Stimulated activated CD4-positive, alpha-beta T cell treated with anti-CD3 and anti-CD28 coated beads, Interleukin-2, amount 100 ng/mL, for 4 hours (primary cell): ENCODE data around the gene LCN2.
"Not testable (repeated sequence)": the region's sequence is repeated elsewhere in the genome, so short reads cannot be mapped to it uniquely, and the experiment has no call there.

Source experiments
- DNase-seq: peaks from one replicate; pipeline ENCODE4 v3.0.0-alpha.2; 2020; ENCODE audit warnings: low read depth

Gene LCN2

DNA sequence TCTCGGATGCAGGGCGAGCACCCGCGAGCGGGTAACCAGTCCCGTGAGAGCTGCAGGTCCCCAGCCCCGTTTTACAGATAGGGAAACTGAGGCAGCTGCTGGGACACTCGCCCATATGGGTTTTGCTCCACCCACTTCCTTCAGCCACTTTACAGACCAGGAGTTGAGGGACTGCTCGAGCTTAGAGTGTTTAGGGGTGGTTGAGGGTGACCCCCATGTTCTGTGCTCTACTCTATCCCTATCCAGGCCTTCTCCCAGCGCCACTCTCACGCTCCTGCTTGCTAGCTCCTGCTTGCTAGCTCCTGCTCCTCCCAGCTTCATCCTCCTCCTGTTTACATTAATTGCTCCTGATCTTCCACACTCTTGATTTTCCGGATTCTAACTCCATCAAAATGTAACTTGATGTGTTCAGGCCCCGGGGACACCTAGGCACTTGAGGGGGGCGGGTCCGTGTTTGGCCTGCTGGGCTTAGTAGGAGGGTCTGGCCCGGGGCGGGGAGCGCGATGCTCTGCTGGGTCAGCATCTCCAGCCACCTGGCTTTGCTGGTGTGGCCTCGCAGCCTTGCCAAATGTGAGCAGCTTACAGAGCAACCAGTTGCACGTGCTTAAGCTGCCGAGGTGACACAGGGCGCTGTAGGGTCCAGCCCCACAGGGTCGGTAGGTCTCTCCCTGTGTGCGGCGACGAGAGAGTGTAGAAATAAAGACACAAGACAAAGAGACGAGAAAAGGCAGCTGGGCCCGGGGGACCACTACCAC, 20.2 kb upstream of the LCN2 start:
- no peak for DNase-seq

DNA sequence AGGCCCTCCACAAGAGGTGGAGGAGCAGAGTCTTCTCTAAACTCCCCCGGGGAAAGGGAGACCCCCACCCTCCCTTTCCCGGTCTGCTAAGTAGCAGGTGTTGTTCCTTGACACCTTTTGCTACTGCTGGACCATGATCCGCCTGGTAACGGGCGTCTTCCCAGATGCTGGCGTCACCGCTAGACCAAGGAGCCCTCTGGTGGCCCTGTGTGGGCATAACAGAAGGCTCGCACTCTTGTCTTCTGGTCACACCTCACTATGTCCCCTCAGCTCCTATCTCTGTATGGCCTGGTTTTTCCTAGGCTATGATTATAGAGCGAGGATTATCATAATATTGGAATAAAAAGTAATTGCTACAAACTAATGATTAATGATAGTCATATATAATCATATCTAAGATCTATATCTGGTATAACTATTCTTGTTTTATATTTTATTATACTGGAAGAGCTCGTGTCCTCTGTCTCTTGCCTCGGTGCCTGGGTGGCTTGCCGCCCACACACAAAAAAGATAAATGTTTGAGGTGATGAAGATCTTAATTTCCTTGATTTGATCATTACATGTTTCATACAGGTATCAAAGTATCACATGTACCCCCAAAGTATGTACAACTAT, 19.2 kb upstream of the LCN2 start:
- DNase-seq: peak; percentile 30

DNA sequence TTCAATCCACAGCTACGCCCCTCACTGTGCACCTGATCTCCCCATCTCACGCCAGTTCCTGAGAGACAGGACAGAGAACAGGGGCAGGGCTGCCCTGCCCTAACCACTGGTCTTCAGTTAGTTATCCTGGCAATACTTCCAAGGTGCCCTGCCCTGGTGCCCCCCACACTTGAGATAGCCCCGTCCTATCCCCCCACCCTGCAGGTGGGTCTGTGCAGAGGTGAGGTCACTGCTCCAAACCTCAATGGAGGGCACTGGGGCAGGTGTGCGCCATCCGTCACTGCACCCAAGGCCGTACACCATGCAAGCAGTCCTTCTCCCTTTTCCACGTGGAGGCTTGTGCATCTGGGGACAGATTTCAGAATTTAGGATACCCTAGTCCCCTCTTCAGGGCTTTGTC, 18.6 kb upstream of the LCN2 start:
- not testable (repeated sequence) for DNase-seq

DNA sequence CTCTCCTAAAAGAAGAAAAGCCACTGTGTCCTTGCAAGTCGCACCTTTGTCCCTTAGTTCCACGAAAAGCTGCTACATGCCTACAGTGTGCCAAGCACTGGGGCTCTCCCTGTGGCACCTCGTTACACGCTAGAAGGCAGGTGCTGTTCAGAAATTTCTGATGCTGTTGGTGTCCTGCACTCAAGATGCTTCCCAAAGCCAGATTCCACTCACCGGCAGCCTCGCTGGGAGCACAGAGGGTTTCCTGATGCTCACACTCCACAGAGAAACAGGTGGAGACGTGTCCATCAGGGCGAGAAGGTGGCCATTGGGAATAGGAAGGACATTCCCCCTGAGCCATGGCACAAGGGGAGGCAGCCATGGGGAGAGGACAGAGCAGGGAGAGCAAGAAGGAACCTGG, 17.9 kb upstream of the LCN2 start:
- DNase-seq: not testable (repeated sequence)

DNA sequence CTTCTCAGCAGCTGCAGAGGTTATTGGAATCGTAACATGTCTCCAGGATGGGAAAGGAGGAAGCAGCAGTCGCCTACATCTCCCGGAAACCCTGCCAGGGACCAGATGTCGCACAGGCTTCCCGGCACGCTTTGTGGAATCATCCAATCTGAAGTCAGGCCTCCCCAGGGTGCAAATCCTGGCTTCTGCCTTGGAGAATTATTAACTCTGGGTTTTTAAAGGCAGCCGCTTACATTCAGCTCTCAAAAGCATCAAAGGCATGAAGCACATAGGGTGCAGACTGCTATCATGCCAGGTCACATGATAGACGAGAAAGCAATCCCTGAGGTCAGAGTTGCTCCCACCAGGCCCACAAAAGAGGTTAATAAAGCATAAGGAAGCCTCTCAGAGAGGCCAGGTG, 17.1 kb upstream of the LCN2 start:
- DNase-seq: not testable (repeated sequence)

DNA sequence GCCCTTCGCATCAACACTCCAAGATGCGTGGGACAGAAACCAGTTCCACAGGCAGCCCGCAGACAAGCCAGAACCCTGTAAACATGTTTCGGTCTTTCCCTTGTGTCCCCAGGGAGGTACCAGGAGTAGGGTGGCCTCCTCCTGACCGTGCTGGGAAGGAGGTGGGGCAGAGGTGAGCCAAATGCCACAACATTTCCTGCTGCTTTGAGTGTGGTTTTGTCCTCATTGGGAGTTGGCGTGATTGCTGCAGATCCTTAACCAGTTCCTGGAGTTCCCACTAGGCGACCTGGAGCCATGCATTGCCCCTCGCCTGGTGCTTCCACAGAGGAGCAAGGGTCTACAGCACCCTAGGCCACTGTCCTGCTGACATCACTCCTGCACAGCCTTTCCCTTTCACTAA, 13.7 kb upstream of the LCN2 start:
- not testable (repeated sequence) for DNase-seq

DNA sequence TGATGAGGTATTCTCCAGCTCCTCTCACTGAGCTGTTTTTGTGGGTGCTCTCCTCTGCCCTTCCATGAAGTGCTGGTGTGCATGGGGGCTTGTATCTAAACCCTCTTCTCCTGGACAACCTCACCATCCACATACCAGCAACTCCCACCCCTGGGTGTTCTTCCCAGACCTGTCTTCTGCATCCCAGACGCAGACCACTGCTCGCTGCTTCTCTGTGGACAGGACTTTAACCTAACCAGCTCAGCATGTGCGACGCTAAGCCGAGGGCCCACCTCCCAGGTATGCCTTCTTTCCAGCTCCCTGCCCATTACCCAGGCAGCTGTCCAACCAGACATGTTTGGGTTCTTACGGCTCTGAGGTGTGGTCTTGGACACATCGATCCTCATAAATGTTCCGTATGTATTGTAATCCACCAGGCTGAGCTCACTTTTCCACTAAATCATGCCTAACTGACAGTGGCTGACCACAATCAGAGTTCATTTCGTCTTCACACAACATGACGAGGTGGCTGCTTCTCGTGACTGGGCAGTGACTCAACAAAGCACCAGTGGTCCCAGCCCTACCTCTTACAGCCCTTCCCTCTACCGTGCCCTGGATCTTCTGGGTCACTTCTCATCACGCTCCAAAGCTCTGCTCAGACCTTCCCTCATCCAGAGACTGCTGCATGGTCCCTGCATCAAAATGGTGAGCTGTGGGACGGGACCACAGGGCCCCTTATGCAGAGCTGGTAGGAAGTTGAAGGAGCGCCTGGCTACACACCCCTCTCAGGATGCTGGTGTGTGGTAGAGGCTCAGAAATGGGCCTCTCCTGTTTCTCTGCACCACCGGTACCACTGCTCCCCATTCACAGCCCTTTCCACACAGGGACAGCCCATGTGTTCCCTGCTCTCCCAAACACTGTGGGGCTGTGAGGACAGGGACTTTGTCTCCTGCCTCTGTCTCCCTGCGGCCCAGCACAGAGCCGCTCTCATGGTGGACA, 12.1 kb upstream of the LCN2 start:
- no peak for DNase-seq

DNA sequence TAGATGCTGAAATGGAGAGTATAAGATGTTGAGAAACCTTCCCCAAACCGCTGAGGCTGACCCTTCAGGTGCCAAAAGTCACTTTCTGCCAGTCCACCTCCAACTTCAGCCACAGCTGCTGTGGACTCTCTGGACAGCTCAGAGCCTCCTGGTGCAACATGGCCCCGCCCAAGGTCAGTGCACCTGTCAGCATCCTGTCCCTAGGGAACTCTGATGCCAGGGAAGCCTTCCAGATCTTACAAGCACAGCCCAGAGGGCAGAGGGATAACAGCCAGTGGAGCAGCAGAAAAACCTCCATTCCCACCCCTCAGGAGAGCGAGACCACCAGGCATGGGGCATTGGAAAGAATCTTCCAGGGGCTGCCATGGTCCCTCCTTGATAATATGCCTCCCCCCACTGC, 11.3 kb upstream of the LCN2 start:
- DNase-seq: no peak

DNA sequence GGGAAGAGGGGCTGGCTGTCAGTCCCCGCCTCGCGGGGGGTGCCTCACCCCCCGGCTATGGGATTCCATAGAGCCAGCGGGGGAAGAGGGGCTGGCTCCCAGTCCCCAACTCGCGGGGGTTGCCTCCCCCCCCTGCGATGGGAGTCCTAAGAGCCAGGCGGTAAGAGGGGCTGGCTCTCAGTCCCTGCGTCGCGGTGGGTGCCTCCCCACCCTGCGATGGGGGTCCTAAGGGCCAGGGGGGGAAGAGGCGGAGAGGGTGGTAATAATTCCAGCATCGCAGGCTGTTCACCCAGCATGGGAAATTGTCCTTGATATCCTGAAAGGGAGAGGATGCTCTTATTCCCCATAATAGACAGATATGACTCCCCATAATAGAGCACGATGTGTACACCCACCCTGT, 9.6 kb upstream of the LCN2 start:
- no peak for DNase-seq

DNA sequence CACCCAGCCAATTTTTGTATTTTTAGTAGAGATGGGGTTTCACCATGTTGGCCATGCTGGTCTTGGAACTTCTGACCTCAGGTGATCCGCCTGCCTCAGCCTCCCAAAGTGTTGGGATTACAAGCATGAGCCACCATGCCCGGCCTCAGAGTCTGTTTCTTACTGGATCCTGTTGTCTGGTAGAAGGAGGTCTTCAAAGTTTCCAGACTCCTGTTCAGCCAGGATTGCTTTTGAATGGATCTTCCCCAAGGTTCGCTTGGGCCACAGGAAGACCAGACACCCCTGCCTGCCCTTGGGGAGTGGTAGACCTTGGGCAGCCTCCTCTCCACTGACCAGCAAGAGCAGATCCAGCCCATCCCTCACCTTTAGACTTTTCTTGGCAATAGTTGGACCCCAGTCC, 7.6 kb upstream of the LCN2 start:
- DNase-seq: no peak

DNA sequence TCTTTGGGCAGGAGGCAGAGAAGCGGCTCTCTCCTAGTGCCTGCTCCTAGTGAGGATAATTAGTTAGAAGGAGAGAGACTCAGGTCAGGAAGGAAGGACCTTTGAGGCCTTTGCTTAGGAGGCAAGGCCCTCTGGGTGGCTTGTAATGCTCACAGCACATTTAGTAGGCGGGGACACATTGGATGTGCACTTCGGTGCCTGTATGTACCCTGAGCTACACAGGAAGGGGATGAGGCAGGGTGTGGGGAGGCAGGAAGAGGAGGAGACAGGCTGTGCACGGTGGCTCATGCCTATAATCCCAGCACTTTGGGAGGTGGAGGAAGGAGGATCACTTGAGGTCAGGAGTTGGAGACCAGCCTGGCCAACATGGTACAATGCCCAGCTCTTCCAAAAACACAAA, 7.2 kb upstream of the LCN2 start:
- DNase-seq: no peak

DNA sequence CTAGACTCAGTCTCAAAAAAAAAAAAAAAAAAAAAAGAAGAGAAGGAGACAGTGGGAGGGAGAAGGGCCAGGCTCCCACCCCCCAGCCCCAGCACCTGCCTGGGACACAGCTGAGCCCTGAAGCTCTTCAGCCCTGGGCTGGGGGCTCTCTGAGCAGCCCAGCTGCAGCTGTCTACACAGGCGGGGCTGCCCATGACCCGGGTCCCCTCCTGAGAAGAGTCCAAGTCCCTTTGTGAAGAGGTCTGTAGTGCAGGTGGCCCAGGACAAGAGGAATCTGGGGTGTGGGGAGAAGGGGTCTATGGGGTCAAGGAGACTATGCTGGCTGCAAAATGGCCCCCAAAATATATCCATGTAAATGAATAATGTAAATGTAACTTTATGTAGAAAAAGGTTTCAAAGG, 6.7 kb upstream of the LCN2 start:
- no peak for DNase-seq

DNA sequence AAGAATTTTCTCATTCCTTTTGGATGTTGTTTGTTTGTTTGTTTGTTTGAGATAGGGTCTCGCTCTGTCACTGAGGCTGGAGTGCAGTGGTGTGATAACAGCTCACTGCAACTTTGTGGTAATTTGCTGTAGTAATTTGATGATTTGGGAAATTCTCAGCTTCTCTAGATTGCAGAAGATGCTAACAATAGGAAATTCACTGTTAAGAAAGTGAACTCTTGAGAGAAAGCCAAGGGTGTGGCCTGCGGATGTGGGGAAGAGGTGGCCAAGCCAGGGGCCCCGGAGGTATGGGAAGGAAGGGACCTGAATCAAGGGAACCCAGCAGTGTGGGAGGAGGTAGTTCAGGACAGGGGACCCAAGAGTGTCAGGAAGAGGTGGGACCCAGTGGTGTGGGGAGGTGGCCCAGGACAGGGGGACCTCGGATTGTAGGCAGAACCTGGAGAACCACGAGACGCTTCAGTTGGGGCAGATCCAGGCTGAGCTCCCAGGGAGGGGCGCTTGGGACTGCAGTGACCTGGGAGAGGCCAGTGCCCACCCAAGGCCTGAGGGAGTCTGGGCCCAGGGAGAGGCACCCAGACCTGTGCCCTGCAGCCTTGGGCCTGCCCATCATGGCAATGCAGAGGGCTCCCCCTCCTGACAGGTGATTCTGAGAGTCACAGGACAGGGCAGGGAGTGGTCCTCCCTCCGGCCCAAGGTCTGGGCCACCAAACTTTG, 5.6 kb upstream of the LCN2 start:
- no peak for DNase-seq

DNA sequence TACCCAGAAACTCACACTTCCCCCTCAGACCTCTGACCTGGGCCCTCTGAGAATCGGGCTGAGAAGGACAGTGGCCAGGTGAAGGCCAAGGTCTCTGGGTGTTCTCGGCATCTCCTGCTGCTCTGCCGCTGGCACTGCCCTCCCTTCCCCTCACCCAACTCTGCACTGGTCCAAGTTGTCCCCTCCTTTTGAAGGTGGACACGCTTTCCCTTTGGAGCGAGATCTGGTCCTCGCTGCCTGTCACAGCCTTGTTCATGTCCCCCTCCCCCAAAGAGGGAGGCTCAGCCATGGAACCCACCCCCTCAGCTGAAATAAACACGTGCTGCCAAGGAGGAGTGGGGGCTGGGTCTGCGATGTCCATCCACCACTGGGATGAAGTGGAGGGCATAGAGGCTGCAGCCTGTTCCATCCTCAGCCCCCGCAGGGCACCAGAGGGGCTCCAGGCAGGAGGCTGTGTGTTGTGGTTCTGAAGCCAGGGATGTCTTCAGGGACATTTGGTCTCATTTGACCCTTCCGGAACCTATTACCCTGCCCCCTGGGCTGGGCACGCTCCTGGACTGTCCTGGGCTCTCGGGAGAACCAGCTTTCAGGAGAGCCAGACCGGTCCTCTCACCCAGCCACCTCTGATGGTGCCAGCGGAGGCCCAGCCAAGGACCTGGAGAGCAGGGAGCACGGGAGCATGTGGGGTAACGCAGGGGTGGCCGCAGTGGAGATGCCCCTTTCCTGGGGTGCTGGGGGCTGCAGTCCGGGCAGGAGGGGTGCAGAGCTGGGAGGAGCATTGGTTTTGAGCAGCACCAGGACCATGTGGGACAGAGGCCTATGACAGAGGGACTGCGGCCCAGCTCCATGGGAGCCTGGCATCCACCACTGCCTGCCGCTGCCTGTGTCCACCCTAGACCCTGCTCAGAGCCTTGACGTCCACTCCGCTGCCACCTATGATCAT, 4.7 kb upstream of the LCN2 start:
- no peak for DNase-seq

DNA sequence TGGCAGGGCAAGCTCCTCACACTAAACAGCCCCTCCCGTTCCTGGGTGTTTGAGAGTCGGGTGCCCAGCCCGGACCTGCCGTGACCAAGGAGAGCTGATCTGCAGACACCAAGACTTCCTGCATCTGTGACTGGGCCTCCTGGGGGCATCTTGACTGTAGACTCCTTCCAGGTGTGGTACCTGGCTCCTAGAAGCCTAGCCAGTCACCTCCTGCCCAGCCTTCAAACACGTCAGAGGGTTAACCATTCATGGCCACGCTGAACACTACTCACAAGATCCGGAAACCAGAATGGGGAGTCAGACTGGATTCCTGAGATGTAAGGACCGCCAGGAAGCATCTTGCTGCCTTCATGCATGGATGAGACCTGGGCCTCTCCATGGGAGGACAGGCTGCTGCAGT, 3.7 kb upstream of the LCN2 start:
- DNase-seq: no peak

DNA sequence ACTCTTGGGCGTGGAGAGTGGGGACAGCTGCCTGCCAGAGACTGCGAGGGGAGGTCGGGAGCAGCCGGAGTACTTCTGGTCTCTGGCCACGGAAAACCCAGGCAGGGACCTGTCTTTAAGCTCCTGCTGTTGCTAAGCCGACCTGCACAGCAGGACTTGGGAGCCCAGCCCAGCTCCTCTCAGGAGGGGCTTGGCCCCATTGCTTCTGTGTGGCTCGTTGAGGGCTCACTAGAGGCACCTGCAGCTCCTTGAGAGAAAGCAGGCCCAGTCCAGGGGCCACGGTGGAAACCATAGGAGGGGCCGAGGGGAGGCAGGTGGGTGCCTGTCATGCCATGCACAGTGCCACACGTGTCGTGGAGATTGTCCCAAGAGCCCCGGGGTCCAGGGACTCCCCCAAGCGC, 3.3 kb upstream of the LCN2 start:
- no peak for DNase-seq

DNA sequence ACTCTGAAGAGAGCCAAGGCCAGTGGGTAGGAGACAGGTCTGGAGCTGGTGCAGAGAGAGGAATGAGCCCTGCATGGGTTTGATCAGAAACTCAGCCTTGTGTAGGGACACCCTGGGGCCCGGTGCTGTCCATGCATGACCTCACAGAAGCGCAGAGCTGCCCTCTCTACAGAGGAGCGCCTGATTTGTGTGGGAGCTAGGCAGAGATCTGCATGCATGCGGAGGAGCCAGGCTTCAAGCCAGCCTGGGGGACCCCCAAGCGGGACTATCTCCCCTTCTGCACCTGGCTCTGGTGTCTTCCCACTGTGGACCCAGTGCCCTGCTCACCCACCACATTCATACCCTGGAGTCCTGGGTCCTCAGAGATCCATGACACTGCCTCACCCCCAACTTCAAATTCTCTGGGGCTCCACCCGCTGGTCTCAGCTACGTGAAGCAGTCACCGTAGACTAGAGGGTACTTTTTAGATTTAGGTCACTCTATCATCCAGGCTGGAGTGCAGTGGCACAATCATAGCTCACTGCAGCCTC, 2.6 kb upstream of the LCN2 start:
- no peak for DNase-seq

DNA sequence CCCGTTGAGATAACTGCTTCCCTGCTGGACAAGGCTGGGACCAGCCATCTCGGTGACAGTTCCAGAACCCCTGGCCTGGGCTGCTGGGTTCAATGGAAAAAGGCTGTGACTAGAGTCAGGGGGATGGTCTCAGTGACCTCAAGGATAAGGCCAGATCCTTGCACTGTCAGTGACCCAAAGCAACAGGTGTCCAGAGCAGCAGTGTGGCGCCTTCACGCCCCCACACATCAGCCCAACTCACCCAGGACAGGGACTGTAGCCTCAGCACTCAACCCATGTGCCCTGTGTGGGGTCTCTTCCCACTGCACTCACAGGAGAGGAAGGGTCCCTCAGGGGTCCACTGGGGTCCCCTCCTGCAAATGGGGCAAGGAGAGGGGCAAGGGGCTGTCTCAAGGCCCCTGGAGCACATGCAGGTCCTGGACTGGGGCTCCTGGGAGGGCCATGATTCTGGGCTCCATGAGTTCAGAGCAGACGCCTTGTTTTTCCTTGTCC, 698 bp upstream of the LCN2 start:
- no peak for DNase-seq

DNA sequence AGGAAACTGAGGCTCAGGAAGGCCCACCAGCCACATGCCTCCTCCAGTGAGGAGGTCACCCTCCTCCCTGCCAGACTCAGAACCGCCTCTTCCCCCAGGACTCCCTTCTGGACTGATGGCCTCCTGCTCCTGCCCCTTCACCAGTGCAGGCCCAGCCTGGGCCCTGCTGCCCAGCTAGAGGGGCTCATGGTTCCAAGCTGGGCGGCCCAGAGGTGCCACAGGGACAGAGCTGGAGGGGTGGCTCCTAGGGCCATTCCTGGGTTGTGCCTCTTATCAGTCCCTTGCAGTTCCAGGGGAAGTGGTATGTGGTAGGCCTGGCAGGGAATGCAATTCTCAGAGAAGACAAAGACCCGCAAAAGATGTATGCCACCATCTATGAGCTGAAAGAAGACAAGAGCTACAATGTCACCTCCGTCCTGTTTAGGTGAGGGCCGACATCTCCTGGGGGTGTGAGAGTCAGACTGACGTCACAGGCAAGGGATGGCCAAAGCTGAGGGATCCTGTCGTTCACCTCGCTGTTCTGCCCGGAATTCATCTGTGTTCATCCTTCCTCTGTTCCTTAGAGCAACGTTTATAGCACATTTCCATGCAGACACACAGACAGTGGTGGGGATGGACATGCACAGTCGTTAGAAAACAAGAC, 819 bp downstream of the LCN2 start:
- no peak for DNase-seq
